ENCODE results near the gene RIMBP3C.
"Not testable (repeated sequence)": the region's sequence is repeated elsewhere in the genome, so short reads cannot be mapped to it uniquely, and the experiment has no call there.

RIMBP3C gene

DNA sequence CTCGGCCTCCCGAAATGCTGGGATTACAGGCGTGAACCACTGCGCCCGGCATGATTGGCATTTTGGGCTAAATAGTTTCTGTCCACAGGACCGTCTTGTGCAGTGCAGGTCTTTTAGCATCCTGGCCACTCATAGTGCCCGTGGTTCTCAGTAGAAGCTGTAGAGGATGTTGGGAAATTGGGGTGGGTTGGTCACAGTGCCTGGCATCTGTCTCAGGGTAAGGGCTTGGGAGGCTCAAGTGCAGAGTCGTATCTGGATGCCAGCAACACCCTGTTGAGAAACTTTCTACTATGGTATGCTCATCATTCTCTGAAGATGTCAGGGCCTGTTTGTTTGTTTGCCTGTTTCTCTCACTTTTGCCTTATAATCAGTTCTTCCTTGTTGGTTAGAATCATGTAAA lies 38.1 kb upstream of the RIMBP3C start:
- peaks cover 18% of the 10 kb centered on the region for H3K36me3 ChIP-seq (ENCODE audit: control insufficient read depth, insufficient read depth, low read length, severe bottlenecking)
- H3K27me3 ChIP-seq (replicated peaks; ENCODE audit: control insufficient read depth, insufficient read depth, low read length): no peaks in the 10 kb centered on the region
- H3K4me3 ChIP-seq (ENCODE audit: low read length): no peak overlapping the region
- H3K9ac ChIP-seq (ENCODE audit: low read length): no peak overlapping the region
- no peaks in the 10 kb centered on the region for H3K9me3 ChIP-seq (ENCODE audit: control insufficient read depth, low read length)
- DNase-seq (ENCODE audit: low read depth): no peak
- H3K4me1 ChIP-seq (ENCODE audit: control insufficient read depth, insufficient read depth, low read length): peaks cover 33% of the 10 kb centered on the region

DNA sequence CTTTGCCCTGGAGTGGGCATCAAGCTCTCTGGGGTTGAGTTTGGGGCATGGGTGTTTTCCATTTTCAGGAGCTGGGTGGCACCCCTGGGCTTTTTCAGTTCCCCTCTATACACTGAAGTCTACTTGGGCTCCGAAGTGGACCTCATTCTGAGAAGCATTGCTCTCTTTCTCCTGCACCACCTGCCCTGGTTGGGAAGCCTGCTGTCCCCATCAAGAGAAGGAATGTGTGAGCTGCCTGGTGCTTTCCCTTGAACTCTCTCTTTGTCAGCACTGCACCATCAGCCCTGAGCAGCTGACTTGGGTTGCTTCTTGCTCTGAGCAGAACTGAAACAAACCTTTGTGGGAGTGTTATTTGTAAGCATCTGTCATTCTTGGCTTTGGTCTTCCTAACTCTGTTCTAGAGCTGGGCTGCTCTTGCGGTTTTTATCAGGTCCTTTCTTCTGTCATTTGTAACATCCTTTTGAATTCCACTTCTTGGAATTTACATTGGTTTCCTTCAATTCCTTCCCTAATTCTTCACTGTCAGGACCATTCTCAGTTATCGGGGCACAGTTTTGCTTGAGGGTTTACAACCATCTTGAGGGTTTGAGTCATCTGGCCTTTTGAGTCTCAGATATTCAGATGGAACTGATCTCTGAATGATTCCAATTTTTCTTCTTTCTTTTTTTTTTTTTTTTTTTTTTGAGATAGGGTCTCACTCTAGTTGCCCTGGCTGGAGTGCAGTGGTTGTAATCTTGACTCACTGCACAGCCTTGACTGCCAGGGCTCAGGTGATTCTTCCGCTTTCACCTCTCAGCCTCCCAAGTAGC lies 36.7 kb upstream of the RIMBP3C start:
- Histone ChIP-seq H3K4me1 (ENCODE audit: control insufficient read depth, insufficient read depth, low read length) (peaks cover 31% of the 10 kb centered on the region), H3K9ac (ENCODE audit: low read length) (no peak overlapping the region), H3K9me3 (ENCODE audit: control insufficient read depth, low read length) (no peaks in the 10 kb centered on the region), H3K4me3 (ENCODE audit: low read length) (no peak overlapping the region), H3K36me3 (ENCODE audit: control insufficient read depth, insufficient read depth, low read length, severe bottlenecking) (peaks cover 4% of the 10 kb centered on the region), H3K27me3 (replicated peaks; ENCODE audit: control insufficient read depth, insufficient read depth, low read length) (no peaks in the 10 kb centered on the region)
- DNase-seq (ENCODE audit: low read depth): no peak

DNA sequence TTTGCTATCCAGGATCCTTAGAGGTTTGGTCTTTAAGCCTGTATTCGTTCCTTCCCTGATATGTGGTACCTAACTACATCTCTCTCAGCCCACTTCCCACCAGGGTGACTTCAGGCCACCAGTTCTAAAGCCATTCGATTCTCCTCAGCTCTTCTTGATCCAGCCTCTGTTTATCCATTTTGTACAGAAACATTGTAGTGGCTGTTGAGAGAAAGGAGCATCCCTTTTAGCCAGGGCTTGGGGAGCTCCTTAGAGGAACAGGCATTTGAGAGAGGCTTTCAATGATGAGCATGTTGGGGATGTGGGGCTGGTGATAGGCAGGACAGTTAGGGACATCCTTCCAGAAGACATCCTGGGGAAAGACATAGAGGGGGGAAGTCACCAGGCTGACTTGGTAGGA lies 34.1 kb upstream of the RIMBP3C start:
- Histone ChIP-seq H3K36me3 (ENCODE audit: control insufficient read depth, insufficient read depth, low read length, severe bottlenecking) (no peaks in the 10 kb centered on the region), H3K9me3 (ENCODE audit: control insufficient read depth, low read length) (no peaks in the 10 kb centered on the region), H3K27me3 (replicated peaks; ENCODE audit: control insufficient read depth, insufficient read depth, low read length) (no peaks in the 10 kb centered on the region), H3K4me3 (ENCODE audit: low read length) (no peak overlapping the region), H3K9ac (ENCODE audit: low read length) (no peak overlapping the region), H3K4me1 (ENCODE audit: control insufficient read depth, insufficient read depth, low read length) (peaks cover 15% of the 10 kb centered on the region)
- DNase-seq (ENCODE audit: low read depth): no peak

DNA sequence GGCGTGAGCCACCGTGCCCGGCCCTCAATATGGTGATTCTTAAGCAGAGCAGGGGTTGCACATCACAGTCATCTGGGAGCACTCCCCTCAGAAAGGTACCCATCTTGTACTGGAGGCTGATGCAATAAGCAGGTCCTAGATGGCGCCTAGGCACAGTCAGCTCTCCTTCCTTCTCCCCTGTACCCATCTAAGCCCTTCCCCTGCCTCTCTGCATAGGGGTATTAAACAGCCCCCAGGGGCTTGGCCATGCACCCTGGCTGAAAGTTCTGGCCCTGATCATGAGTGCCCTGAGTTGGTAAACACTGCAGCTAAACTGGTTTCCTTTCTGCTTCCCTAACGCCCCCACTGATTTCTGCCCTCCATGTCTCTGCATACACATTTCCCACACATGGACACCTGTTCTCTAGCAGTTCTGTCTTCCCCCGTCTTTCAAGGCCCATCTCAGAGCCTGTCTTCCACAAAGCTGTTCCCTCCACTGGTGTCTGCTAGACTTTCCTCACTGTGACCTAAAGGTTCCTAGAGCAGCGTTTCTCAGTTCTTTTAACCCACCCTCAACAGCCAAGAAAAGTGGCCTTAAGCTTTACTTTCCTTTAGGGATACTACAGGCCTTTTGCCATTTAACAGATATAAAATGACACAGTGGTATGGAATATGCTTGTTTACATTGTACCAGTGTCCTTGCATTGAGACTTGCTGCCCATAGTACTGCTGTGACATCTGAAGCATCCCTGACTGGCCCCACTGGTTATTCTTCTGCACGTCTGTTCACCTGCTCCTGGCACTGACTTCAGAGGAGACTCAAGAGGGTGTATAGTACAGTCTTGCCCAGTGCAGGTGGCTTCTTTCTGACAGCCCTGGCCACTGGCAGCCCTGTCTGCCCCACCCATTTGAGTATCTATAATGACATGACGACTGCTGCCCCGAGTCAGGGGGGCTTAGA lies 31.8 kb upstream of the RIMBP3C start:
- DNase-seq (ENCODE audit: low read depth): no peak
- no peaks in the 10 kb centered on the region for H3K9me3 ChIP-seq (ENCODE audit: control insufficient read depth, low read length)

DNA sequence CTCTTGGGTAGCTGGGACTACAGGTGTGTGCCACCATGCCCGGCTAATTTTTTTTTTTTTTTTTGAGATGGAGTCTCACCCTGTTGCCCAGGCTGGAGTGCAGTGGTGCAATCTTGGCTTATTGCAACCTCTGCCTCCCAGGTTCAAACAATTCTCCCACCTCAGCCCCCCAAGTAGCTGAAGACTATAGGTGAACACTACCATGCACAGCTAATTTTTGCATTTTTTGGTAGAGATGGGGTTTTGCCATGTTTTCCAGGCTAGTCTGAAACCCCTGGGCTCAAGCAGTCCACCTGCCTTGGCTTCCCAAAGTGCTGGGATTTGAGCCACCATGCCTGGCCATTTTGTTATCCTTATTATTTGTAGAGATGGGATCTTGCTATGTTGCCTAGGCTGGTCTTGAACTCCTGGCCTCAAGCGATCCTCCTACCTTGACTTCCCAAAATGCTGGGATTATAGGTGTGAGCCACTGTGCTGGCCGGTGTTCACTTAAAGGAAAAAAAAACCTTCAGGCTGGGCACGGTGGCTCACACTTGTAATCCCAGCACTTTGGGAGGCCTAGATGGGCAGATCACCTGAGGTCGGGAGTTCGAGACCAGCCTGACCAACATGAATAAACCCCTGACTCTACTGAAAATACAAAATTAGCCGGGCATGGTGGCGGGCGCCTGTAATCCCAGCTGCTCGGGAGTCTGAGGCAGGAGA lies 29.9 kb upstream of the RIMBP3C start:
- not testable (repeated sequence) for H3K9ac ChIP-seq (ENCODE audit: low read length); H3K4me3 ChIP-seq (ENCODE audit: low read length); H3K27me3 ChIP-seq (replicated peaks; ENCODE audit: control insufficient read depth, insufficient read depth, low read length); H3K36me3 ChIP-seq (ENCODE audit: control insufficient read depth, insufficient read depth, low read length, severe bottlenecking); H3K9me3 ChIP-seq (ENCODE audit: control insufficient read depth, low read length); DNase-seq (ENCODE audit: low read depth)
- H3K4me1 ChIP-seq (ENCODE audit: control insufficient read depth, insufficient read depth, low read length): peaks cover 15% of the 10 kb centered on the region

More for the DNA sequence above, 31.8 kb upstream of the RIMBP3C start:
- Histone ChIP-seq H3K9ac (ENCODE audit: low read length) (no peak overlapping the region), H3K4me3 (ENCODE audit: low read length) (no peak overlapping the region), H3K4me1 (ENCODE audit: control insufficient read depth, insufficient read depth, low read length) (peaks cover 21% of the 10 kb centered on the region), H3K27me3 (replicated peaks; ENCODE audit: control insufficient read depth, insufficient read depth, low read length) (no peaks in the 10 kb centered on the region), H3K36me3 (ENCODE audit: control insufficient read depth, insufficient read depth, low read length, severe bottlenecking) (no peaks in the 10 kb centered on the region)

DNA sequence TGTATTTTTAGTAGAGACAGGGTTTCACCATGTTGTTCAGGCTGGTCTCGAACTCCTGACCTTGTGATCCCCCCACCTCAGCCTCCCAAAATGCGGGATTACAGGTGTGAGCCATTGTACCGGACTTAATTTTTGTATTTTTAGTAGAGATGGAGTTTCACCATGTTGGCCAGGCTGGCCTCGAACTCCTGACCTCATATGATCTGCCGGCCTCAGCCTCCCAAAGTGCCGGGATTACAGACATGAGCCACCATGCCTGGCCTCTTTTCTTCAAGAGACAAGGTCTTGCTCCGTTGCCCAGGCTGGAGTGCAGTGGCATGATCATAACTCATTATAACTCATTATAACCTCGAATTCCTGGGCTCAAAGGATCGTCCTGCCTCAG lies 29.4 kb upstream of the RIMBP3C start:
- not testable (repeated sequence) for H3K36me3 ChIP-seq (ENCODE audit: control insufficient read depth, insufficient read depth, low read length, severe bottlenecking); H3K9me3 ChIP-seq (ENCODE audit: control insufficient read depth, low read length); H3K27me3 ChIP-seq (replicated peaks; ENCODE audit: control insufficient read depth, insufficient read depth, low read length); DNase-seq (ENCODE audit: low read depth); H3K9ac ChIP-seq (ENCODE audit: low read length); H3K4me3 ChIP-seq (ENCODE audit: low read length)
- peaks cover 15% of the 10 kb centered on the region for H3K4me1 ChIP-seq (ENCODE audit: control insufficient read depth, insufficient read depth, low read length)

DNA sequence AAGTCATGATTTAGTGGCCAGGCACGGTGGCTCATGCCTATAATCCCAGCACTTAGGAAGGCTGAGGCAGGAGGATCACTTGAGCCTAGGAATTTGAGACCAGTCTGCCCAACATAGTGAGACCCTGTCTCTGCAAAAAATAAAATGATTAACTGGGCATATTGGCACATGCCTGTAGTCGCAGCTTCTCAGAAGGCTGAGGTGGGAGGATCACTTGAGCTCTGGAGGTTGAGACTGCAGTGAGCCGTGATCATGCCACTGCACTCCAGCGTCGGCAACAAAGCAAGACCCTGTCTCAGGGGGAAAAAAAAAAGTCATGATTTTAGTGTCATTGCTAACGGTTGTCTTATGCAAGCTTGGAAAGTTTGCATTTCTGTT lies 28.2 kb upstream of the RIMBP3C start:
- Histone ChIP-seq H3K9me3 (ENCODE audit: control insufficient read depth, low read length) (no peaks in the 10 kb centered on the region), H3K4me3 (ENCODE audit: low read length) (no peak overlapping the region), H3K9ac (ENCODE audit: low read length) (no peak overlapping the region), H3K4me1 (ENCODE audit: control insufficient read depth, insufficient read depth, low read length) (peaks cover 18% of the 10 kb centered on the region), H3K36me3 (ENCODE audit: control insufficient read depth, insufficient read depth, low read length, severe bottlenecking) (no peaks in the 10 kb centered on the region), H3K27me3 (replicated peaks; ENCODE audit: control insufficient read depth, insufficient read depth, low read length) (no peaks in the 10 kb centered on the region)
- DNase-seq (ENCODE audit: low read depth): no peak

DNA sequence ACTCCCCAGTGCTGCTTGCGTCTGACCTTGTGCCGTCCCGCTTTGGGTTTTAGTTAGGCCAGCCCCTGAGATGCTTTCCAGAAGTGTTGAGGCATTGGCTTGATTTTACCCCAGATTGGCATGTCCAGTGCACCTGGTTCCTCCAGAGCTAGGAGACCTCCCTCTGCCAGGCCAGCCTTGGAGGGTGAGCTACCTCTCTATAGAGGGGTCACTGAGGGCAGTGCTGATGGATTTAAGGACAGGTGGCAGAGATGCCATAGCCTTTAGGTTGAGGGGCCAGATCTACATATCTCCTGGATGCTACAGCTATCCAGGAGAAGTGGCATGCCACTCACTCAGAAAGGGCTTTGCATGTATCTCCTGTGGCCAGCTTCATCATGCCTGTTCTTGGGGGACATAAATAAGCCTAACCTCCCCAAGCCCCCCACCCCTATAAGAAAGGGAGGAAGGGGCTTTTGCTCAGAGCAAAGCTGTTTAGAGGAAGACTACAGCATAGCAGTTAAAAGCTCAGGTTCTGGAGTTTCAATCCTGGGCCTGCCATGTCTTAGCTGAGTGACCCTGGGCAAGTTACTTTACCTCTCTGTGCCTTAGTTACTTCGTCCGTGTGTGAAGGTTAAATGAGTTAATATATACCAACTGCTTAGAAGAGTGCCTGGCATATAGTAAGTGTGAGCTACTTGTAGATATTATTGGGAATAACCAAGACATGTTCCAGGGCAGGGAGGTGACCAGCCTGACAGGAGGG lies 22.7 kb upstream of the RIMBP3C start:
- Histone ChIP-seq H3K9me3 (ENCODE audit: control insufficient read depth, low read length) (no peaks in the 10 kb centered on the region), H3K4me3 (ENCODE audit: low read length) (no peak overlapping the region), H3K36me3 (ENCODE audit: control insufficient read depth, insufficient read depth, low read length, severe bottlenecking) (no peaks in the 10 kb centered on the region), H3K9ac (ENCODE audit: low read length) (no peak overlapping the region), H3K4me1 (ENCODE audit: control insufficient read depth, insufficient read depth, low read length) (peaks cover 56% of the 10 kb centered on the region), H3K27me3 (replicated peaks; ENCODE audit: control insufficient read depth, insufficient read depth, low read length) (no peaks in the 10 kb centered on the region)
- DNase-seq (ENCODE audit: low read depth): no peak

DNA sequence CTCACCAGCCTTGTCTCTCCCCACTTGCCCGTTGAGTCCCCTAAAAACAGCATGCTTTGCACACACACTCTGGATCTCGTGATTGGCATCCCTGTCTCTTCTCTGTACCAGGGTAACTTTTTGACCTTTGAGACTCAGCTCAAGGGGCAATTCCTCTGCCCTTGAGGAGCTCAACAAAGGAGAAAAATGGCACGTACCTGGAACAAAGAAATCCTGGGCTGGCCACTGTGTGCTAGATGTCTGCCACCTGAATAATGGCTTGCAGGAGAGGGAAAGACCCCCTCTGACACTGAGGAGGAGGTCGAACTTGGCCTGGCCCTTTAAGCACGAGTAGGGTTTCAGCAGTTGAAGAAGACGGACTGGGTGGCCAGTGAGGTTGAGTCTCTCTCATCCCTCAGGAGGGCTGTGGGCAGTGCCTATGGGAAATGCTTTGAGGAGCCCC lies 22.1 kb upstream of the RIMBP3C start:
- Histone ChIP-seq H3K4me1 (ENCODE audit: control insufficient read depth, insufficient read depth, low read length) (peaks cover 53% of the 10 kb centered on the region), H3K27me3 (replicated peaks; ENCODE audit: control insufficient read depth, insufficient read depth, low read length) (no peaks in the 10 kb centered on the region), H3K9ac (ENCODE audit: low read length) (no peak overlapping the region), H3K4me3 (ENCODE audit: low read length) (no peak overlapping the region), H3K36me3 (ENCODE audit: control insufficient read depth, insufficient read depth, low read length, severe bottlenecking) (no peaks in the 10 kb centered on the region), H3K9me3 (ENCODE audit: control insufficient read depth, low read length) (no peaks in the 10 kb centered on the region)
- DNase-seq (ENCODE audit: low read depth): no peak

DNA sequence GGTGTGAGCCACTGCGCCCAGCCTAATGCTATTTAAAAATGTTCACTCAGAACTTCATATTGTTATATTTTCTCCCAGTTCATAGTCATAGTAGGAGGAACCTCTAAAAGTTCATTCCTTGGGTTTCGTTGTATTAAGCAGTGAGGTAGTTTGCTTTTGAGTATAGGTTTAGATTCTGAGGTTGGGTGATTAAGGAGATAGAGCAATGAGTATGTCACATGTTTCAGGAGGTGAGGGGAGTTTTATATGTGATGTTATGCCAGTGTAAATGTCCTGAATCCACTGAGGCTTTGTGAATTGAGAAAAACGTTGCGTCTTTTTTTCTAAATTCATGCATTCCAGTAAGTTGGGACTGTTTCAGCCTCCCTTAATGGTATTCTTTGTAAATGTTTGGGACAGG lies 20.4 kb upstream of the RIMBP3C start:
- H3K36me3 ChIP-seq (ENCODE audit: control insufficient read depth, insufficient read depth, low read length, severe bottlenecking): no peaks in the 10 kb centered on the region
- H3K4me1 ChIP-seq (ENCODE audit: control insufficient read depth, insufficient read depth, low read length): peaks cover 51% of the 10 kb centered on the region
- H3K9ac ChIP-seq (ENCODE audit: low read length): no peak overlapping the region
- H3K27me3 ChIP-seq (replicated peaks; ENCODE audit: control insufficient read depth, insufficient read depth, low read length): no peaks in the 10 kb centered on the region
- DNase-seq (ENCODE audit: low read depth): no peak
- H3K9me3 ChIP-seq (ENCODE audit: control insufficient read depth, low read length): no peaks in the 10 kb centered on the region
- H3K4me3 ChIP-seq (ENCODE audit: low read length): peak overlapping the region; percentile 36

Data from adipocyte (in vitro differentiated cells).